HepG2 (cell line): ENCODE data around the gene ZNF48. TPM values are rescaled to one million over a fixed set of nuclear protein-coding genes. Genes with fewer than 3 reads are reported as not detected.

Experiments used
- CREBL2 ChIP-seq: sonication (generic); formaldehyde crosslinking; IDR thresholded peaks from 2 replicates; pipeline ENCODE4 v1.8.1; 2023; ENCODE audit warnings: missing genetic modification reagents, mild to moderate bottlenecking, borderline replicate concordance
- DMTF1 ChIP-seq: sonication (generic); formaldehyde crosslinking; IDR thresholded peaks from 2 replicates; pipeline ENCODE4 v1.4.0; 2020; ENCODE audit warnings: mild to moderate bottlenecking, missing genetic modification reagents
- FOXP1 ChIP-seq, 2 experiments: fragments of 450-650 bp in 1 of 2; IDR thresholded peaks; 2 replicates each; pipeline ENCODE4 v1.6.1; 2017 to 2018; ENCODE audit warnings: antibody characterized with exemption in 1 of 2
- HBP1 ChIP-seq: IDR thresholded peaks from 2 replicates; pipeline ENCODE4 v1.6.1; 2016; ENCODE audit warnings: low read depth, control low read depth
- IRX3 ChIP-seq: sonication (generic); formaldehyde crosslinking; IDR thresholded peaks from 2 replicates; pipeline ENCODE4 v1.8.1; 2023; ENCODE audit warnings: mild to moderate bottlenecking, low read depth, missing genetic modification reagents, borderline replicate concordance
- KLF9 ChIP-seq: IDR thresholded peaks from 2 replicates; pipeline ENCODE4 v1.6.1; 2016; ENCODE audit warnings: low read depth
- MEF2D ChIP-seq: sonication (generic); formaldehyde crosslinking; IDR thresholded peaks from 2 replicates; pipeline ENCODE4 v1.5.1; 2020; ENCODE audit warnings: mild to moderate bottlenecking, missing genetic modification reagents
- NFIC ChIP-seq: IDR thresholded peaks from 2 replicates; pipeline ENCODE4 v1.6.1; 2012; ENCODE audit warnings: mild to moderate bottlenecking, low read length, inconsistent platforms
- PBX3 ChIP-seq: sonication (generic); formaldehyde crosslinking; IDR thresholded peaks from 2 replicates; pipeline ENCODE4 v1.8.1; 2023; ENCODE audit warnings: missing genetic modification reagents, inconsistent platforms, borderline replicate concordance
- SALL2 ChIP-seq: sonication (generic); formaldehyde crosslinking; IDR thresholded peaks from 2 replicates; pipeline ENCODE4 v1.8.1; 2023; ENCODE audit warnings: mild to moderate bottlenecking, missing genetic modification reagents, inconsistent platforms
- SKIL ChIP-seq: sonication (generic); formaldehyde crosslinking; IDR thresholded peaks from 2 replicates; pipeline ENCODE4 v1.8.0; 2022; ENCODE audit warnings: missing genetic modification reagents, mild to moderate bottlenecking, moderate library complexity, borderline replicate concordance
- SP2 ChIP-seq: sonication (generic); formaldehyde crosslinking; IDR thresholded peaks from 2 replicates; pipeline ENCODE4 v1.5.1; 2020; ENCODE audit warnings: mild to moderate bottlenecking, missing genetic modification reagents
- SPEN ChIP-seq: sonication (generic); formaldehyde crosslinking; IDR thresholded peaks from 2 replicates; pipeline ENCODE4 v1.5.1; 2020; ENCODE audit warnings: low read depth, mild to moderate bottlenecking, missing genetic modification reagents
- THAP8 ChIP-seq: sonication (generic); formaldehyde crosslinking; IDR thresholded peaks from 2 replicates; pipeline ENCODE4 v1.5.1; 2020; ENCODE audit warnings: missing genetic modification reagents, mild to moderate bottlenecking, borderline replicate concordance
- ZBTB33 ChIP-seq: sonication (generic); formaldehyde crosslinking; IDR thresholded peaks from 2 replicates; pipeline ENCODE4 v1.4.0; 2020; ENCODE audit warnings: missing genetic modification reagents
- ZSCAN29 ChIP-seq: sonication (generic); formaldehyde crosslinking; conservative IDR thresholded peaks from 2 replicates; pipeline ENCODE4 v1.4.0; 2020; ENCODE audit warnings: mild to moderate bottlenecking, missing genetic modification reagents
- polyA plus RNA-seq, 8 experiments: library from polyadenylated mRNA; depleted of rRNA in 3 of 8; stranded (reverse) in 7 of 8; unstranded in 1 of 8; fragments of >200 nt; fragmentation: Illumina TruSeq in 4 of 8; extraction: Trizol in 4 of 8; gene quantifications; 2 replicates each; pipeline versions ENCODE4 v1.2.1 to v1.2.3, GENCODE V29; 2011 to 2016; ENCODE audit warnings: low read depth in 4 of 8, missing spikeins in 1 of 8, mixed read lengths in 1 of 8; ENCODE audit not compliant: insufficient read depth in 1 of 8
- total RNA-seq, 5 experiments: library from RNA; depleted of rRNA; stranded (reverse); fragments of >200 nt; fragmentation: Illumina TruSeq; extraction: Trizol; gene quantifications; 2 replicates each; pipeline ENCODE4 v1.2.3, GENCODE V29; 2016; ENCODE audit warnings: low read depth in 1 of 5

The ZNF48 gene
- total and polyA plus RNA-seq, 2 of the 13 experiments (the other 11 are each of a cell fraction or from before 2014, with no cell fraction given): 9.9 to 12.3 TPM

- TF ChIP-seq IRX3 (CRISPR knock-in tag) (no peak), SKIL (CRISPR knock-in tag) (0 out of 2 replicates have a peak, but pooled peaks have one; percentile 24), PBX3 (CRISPR knock-in tag) (0 out of 2 replicates have a peak, but pooled peaks have one; percentile 29), DMTF1 (CRISPR knock-in tag) (no peak), NFIC (no peak), CREBL2 (no peak), SPEN (CRISPR knock-in tag) (peak; percentile 91), ZBTB33 (CRISPR knock-in tag) (0 out of 2 replicates have a peak, but pooled peaks have one; percentile 36), MEF2D (CRISPR knock-in tag) (peak; percentile 86; the same call in 1 of the 2 replicates), ZSCAN29 (CRISPR knock-in tag) (peak; percentile 72; the same call in 1 of the 2 replicates), THAP8 (CRISPR knock-in tag) (peak; percentile 89; the same call in 1 of the 2 replicates), SP2 (CRISPR knock-in tag) (peak; percentile 74; the same call in 1 of the 2 replicates), SALL2 (CRISPR knock-in tag) (peak; percentile 27; the same call in 1 of the 2 replicates), HBP1 (CRISPR knock-in tag) (peak; percentile 41; the same call in 1 of the 2 replicates), FOXP1 (IDR thresholded peaks at IDR 0.05) (no peak), FOXP1 (CRISPR knock-in tag; IDR thresholded peaks at IDR 0.05) (peak; percentile 9; the same call in 1 of the 2 replicates), KLF9 (0 out of 2 replicates have a peak, but pooled peaks have one; percentile 79)
Measured at GRCh38 chr16:30378236-30379157, 16.7 kb upstream of the ZNF48 start (continued).
